Immature natural killer cell (primary cell): ENCODE results near the gene ZNF670. TPM values are rescaled to one million over a fixed set of nuclear protein-coding genes. Genes with fewer than 3 reads are reported as not detected.

Experiments
- DNase-seq, 3 donors: peaks; one replicate each; pipeline ENCODE4 v3.0.0; 2022; ENCODE audit warnings: mixed read lengths in 1 of 3
- H3K27ac Mint-ChIP-seq, 6 donors: one replicate each; pipeline ENCODE4 v1.8.0; 2020; ENCODE audit warnings: mixed read lengths in 6 of 6, mild to moderate bottlenecking in 5 of 6, inconsistent platforms in 4 of 6, moderate library complexity in 3 of 6
- H3K27me3 Mint-ChIP-seq, 3 donors: one replicate each; pipeline ENCODE4 v1.8.0; 2020 to 2021; ENCODE audit warnings: low read depth in 3 of 3, mild to moderate bottlenecking in 3 of 3, mixed read lengths in 3 of 3, moderate library complexity in 3 of 3, inconsistent platforms in 1 of 3
- H3K36me3 Mint-ChIP-seq, 3 donors: one replicate each; pipeline ENCODE4 v1.8.0; 2020; ENCODE audit warnings: mixed read lengths in 3 of 3, inconsistent platforms in 2 of 3, mild to moderate bottlenecking in 2 of 3
- H3K4me1 Mint-ChIP-seq, 2 donors: one replicate each; pipeline ENCODE4 v1.8.0; 2020; ENCODE audit warnings: inconsistent platforms in 2 of 2, mild to moderate bottlenecking in 2 of 2, mixed read lengths in 2 of 2, moderate library complexity in 1 of 2
- H3K4me3 Mint-ChIP-seq, 5 donors: one replicate each; pipeline ENCODE4 v1.8.0; 2020; ENCODE audit warnings: mild to moderate bottlenecking in 5 of 5, mixed read lengths in 5 of 5, inconsistent platforms in 3 of 5, moderate library complexity in 3 of 5
- H3K9me3 Mint-ChIP-seq, 6 donors: one replicate each; pipeline ENCODE4 v1.8.0; 2020; ENCODE audit warnings: mild to moderate bottlenecking in 6 of 6, mixed read lengths in 6 of 6, inconsistent platforms in 4 of 6, moderate library complexity in 3 of 6
- polyA plus RNA-seq, 3 donors: library from polyadenylated mRNA; unstranded; fragments of 300-500 nt; fragmentation: Illumina TruSeq; gene quantifications; one replicate each; pipeline ENCODE4 v1.2.3, GENCODE V29; 2021

ZNF670 gene
- polyA plus RNA-seq, 3 donors from 2014 or later: 0.88 to 1.1 TPM; not detected in 1

DNA sequence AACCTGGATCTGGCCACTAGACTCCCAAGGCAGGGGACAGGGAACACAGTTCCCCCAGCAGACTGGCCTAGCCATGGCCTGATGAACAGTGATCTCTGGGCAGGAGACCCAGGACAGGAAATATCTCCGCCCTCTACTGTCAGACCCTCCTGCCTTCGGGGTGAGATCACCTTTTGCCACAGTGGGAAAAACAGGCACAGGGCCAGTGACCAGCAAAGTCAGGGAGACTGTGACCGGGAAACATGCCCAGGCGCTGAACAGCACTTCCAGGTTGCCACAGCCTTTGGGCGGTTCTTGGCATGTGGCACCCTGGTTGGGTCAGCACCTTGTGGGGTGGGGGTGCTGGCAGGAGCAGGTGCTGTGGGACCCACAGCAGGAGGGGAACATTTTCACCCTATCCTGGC, 34.5 kb upstream of the ZNF670 start:
- Mint-ChIP-seq H3K27ac (no peak overlapping the region), H3K9me3 (no peaks in the 10 kb centered on the region), H3K4me1 (peaks cover 12 to 13% of the 10 kb centered on the region in 2 donors), H3K36me3 (peaks cover 0 to 4% (median 0%) of the 10 kb centered on the region in 3 donors), H3K27me3 (peaks cover 12 to 19% (median 15%) of the 10 kb centered on the region in 3 donors), H3K4me3 (peak overlapping the region; percentile 17 to 53 (median 33))
- DNase-seq: no peak

DNA sequence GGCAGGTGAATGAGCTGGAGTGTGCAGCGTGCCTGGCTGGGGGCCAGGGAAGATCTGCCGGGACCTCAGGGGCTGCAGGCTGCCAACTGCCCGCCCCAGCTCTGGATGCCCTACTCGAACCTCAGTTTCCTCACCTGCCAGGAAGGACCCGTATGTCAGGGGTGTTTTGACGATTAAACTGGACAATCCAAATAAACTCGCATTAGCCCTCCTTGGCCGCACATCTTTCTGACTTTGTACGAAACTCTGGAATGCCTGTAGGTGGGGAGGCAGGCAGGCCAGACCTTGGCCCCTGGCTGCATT, 33.8 kb upstream of the ZNF670 start:
- Mint-ChIP-seq H3K36me3 (peaks cover 0 to 4% (median 0%) of the 10 kb centered on the region in 3 donors), H3K4me1 (peaks cover 12 to 13% of the 10 kb centered on the region in 2 donors), H3K27ac (no peak overlapping the region), H3K4me3 (peak overlapping the region; percentile 50 to 70 (median 63)), H3K9me3 (no peaks in the 10 kb centered on the region), H3K27me3 (peaks cover 13 to 22% (median 15%) of the 10 kb centered on the region in 3 donors)
- no peak for DNase-seq

DNA sequence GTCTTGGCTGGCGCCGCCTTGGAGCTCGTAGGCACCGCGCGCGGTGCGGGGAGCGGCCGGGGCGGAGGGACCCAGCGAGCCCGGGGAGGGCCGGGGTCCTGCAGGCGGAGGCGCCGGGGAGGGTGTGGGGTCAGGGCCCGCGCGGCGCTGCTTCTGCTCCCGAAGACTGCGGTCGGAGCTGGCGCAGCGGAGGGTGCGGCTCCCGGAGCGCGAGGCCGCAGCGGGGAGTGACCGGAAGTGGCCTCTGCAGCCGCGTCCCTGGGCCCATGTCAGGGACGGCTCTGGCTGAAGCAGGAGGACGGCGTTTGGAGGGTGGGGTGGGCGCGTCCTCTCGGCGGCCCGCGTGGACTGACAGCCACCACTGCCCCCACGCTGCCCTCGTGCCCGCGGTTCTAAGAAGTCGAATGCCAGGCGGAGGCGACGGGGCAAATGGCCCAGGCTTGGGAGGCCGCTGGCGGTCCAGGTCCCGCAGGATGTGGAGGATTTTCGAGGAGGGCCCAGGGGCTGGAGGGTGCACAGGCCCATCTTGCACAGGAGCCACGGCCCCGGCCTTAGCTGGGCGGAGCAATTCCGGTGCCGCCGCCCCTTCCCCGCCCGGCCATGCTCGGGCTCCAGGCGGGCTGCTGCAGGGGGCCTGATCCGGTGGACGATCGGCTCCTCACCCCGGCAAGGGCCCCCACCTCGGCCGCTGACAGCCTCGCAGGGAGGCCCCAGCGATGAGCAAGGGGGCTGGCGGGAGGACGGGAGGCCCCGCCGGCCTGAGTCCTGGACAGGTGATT, 33.3 kb upstream of the ZNF670 start:
- Mint-ChIP-seq H3K4me1 (peaks cover 12 to 13% of the 10 kb centered on the region in 2 donors), H3K36me3 (peaks cover 0 to 4% (median 0%) of the 10 kb centered on the region in 3 donors), H3K9me3 (no peaks in the 10 kb centered on the region), H3K27me3 (peaks cover 15 to 24% (median 17%) of the 10 kb centered on the region in 3 donors), H3K4me3 (peak overlapping the region in 4 of 5 donors; percentile 29 to 69 (median 46)), H3K27ac (no peak overlapping the region)
- peak; percentile 9 to 16 (median 13) for DNase-seq

DNA sequence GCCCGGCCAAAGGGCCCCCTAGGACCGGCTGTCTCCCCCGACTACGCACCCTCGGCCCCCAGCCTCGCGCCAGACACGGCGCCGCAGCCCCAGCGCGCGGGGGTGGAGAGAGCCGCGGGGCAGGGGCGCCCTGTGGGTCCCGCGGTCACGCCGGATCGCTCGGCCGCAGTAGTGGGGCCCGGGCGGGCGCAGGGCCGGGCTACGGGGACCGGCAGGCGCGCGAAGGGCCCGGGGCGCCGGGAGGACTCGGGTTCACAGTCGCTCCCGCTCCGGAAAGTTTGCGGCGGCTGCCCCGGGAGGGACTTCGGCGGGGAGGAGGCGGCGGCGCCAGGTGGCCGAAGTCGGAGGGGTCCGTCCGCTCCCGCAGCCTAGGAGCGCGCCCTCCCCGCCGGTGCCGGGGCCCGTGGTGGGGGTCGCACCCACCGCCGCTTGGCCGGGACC, 32.7 kb upstream of the ZNF670 start:
- H3K9me3 Mint-ChIP-seq: peaks cover 0 to 1% (median 0%) of the 10 kb centered on the region in 6 donors
- peak overlapping the region in 4 of 5 donors; percentile 65 to 77 (median 70) for H3K4me3 Mint-ChIP-seq
- peaks cover 0 to 4% (median under 1%) of the 10 kb centered on the region in 3 donors for H3K36me3 Mint-ChIP-seq
- peaks cover 15 to 26% (median 17%) of the 10 kb centered on the region in 3 donors for H3K27me3 Mint-ChIP-seq
- H3K27ac Mint-ChIP-seq: no peak overlapping the region
- peak in 1 of 3 donors; percentile 14 for DNase-seq
- peaks cover 12 to 13% of the 10 kb centered on the region in 2 donors for H3K4me1 Mint-ChIP-seq

DNA sequence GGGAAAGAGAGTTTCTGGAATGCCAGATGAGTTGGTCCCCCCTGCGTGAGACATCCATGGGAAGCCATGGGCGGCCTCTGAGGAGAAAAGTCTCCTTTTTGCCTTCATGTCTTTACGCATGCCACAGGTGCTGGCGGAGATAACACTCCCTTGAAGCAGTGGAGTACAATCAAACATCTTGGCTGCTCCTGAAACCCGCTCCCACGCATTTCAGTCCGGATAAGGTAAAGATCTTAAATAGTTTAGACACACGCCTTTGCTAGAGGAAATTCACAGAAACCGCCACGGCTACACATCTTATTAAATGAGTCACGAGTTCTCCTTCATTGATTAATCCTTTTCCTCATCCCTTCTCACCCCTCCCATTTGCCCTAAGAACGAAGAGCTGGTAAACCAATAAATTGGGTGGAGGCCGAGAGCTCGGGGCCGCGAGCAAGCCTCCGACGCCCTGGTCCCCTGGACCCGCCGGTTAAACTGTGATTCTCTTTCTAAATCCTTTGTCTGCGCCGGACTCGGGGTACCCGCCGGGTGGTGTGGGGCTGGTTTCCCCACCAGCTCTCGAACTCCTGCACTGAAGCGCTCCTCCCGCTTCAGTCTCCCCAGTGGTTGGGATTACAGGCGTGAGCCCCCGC, 32.1 kb upstream of the ZNF670 start:
- Mint-ChIP-seq H3K36me3 (peaks cover 0 to 4% (median 3%) of the 10 kb centered on the region in 3 donors), H3K9me3 (peaks cover 0 to 3% (median 0%) of the 10 kb centered on the region in 6 donors), H3K27me3 (peaks cover 15 to 29% (median 17%) of the 10 kb centered on the region in 3 donors), H3K4me1 (peaks cover 12 to 13% of the 10 kb centered on the region in 2 donors), H3K4me3 (peak overlapping the region; percentile 59 to 77 (median 70)), H3K27ac (no peak overlapping the region)
- DNase-seq: peak in 1 of 3 donors; percentile 10

DNA sequence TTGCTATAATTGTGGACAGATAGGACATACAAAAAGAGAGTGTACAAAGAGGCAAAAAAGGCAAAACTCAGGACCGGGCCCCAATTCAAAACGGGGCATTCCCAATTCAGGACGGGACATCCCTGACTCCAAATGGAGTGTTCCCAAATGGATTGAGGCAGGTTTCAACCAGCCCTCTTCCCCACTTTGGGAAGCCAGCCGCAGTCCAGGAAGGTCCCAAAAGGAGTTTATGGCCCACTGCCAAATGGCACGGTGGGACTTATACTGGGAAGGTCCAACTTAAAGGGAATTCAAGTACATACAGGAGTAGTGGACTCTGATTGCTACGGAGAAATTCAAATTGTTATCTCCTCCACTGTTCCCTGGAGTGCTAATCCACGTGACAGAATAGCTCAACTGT, 29.1 kb upstream of the ZNF670 start:
- H3K9me3 Mint-ChIP-seq: peaks cover 0 to 8% (median 3%) of the 10 kb centered on the region in 6 donors
- H3K4me3 Mint-ChIP-seq: no peak overlapping the region
- peak overlapping the region in 1 of 6 donors; percentile 71 for H3K27ac Mint-ChIP-seq
- peaks cover 10 to 38% (median 14%) of the 10 kb centered on the region in 3 donors for H3K27me3 Mint-ChIP-seq
- peaks cover 3 to 9% (median 7%) of the 10 kb centered on the region in 3 donors for H3K36me3 Mint-ChIP-seq
- no peak for DNase-seq
- peaks cover 26 to 34% of the 10 kb centered on the region in 2 donors for H3K4me1 Mint-ChIP-seq

DNA sequence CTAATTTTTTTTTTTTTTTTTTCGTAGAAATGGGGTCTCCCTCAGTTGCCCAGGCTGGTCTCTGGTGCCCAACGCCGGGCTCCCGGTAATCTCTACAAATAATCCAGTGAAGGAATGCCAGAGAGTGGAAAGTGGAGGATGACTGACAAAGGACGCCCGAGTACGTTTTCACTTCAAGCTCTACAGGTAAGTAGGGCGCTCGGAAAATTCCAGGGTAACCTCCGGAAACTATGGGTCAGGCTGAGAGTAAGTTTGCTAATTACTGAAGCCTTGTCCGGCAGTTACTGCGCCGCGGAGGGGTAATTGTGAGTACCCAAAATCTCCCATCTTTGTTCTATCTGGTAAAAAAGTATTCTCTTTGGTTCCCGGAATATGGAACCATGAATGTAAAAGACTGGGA, 27.4 kb upstream of the ZNF670 start:
- H3K9me3 Mint-ChIP-seq: peaks cover 7 to 22% (median 19%) of the 10 kb centered on the region in 6 donors
- H3K4me3 Mint-ChIP-seq: peak overlapping the region in 3 of 5 donors; percentile 19 to 35 (median 21)
- no peak overlapping the region for H3K27ac Mint-ChIP-seq
- H3K27me3 Mint-ChIP-seq: peaks cover 10 to 35% (median 14%) of the 10 kb centered on the region in 3 donors
- H3K4me1 Mint-ChIP-seq: peaks cover 27 to 42% of the 10 kb centered on the region in 2 donors
- peaks cover 19 to 24% (median 23%) of the 10 kb centered on the region in 3 donors for H3K36me3 Mint-ChIP-seq
- DNase-seq: no peak

DNA sequence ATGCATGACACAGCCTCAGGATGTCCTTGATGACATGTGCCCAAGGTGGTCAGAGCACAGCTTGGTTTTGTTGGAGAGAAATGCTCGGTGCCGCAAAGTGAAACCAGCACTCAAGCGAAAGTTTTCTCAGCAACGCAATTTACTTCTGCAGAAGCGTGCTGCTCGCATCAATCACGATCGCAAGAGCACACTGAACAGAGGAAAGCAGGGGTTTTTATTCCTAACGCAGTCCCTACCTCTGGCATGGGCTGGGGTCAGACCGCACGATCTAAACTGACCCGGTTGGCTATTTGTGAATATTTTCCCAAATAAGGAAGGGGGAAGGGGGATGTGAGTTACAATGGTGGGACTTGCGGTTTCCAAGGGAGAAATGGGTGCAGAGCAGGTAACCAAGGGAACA, 26.4 kb upstream of the ZNF670 start:
- peaks cover 7 to 31% (median 10%) of the 10 kb centered on the region in 3 donors for H3K27me3 Mint-ChIP-seq
- peaks cover 21 to 35% of the 10 kb centered on the region in 2 donors for H3K4me1 Mint-ChIP-seq
- H3K36me3 Mint-ChIP-seq: peaks cover 28 to 33% (median 31%) of the 10 kb centered on the region in 3 donors
- H3K4me3 Mint-ChIP-seq: peak overlapping the region; percentile 76 to 94 (median 90)
- peak overlapping the region in 2 of 6 donors; percentile 30 to 35 for H3K27ac Mint-ChIP-seq
- no peak for DNase-seq
- H3K9me3 Mint-ChIP-seq: peaks cover 17 to 32% (median 27%) of the 10 kb centered on the region in 6 donors

DNA sequence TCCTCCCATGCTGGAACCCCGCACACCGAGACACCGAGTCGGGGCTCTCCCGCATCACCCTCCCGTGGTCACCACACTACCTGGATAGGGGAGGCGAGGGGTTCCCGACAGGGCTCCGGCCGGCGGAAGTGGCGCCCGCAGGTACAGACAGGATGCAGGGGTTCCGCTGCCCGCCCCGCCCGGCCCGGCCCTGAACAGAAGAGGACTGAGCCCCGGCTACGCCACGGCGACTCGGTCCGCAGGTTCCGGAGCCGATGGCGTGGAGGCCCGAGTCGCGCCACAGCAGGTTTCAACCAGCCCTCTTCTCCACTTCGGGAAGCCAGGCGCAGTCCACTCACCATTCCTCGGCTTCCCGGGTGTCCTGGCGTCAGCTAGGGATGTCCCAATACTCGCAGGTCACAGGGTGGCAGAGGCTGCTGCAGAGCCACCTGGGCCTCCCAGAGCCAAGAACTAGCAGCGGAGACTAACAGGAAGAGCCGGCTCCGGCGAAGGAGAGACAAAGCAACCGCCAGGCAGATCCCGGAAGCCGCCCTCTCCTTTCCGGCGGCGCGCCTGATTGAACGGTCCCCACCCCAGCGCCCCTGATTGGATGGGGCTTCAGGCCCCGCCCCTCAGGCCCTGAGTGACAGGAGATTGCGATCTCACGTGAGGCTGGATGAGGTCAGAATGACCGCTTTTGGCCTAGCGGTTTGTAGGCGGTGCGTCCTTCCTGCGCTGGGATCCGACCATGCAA, 25.4 kb upstream of the ZNF670 start, which contains the start of gene ZNF669:
ZNF669 (minus strand) TSS at position 498 of the 733 bp plus-strand sequence; CDS start at position 341, 157 bp downstream.
- peaks cover 28 to 31% (median 31%) of the 10 kb centered on the region in 3 donors for H3K36me3 Mint-ChIP-seq
- peak within 1 kb of the TSS; percentile 80 to 88 (median 86) for H3K27ac Mint-ChIP-seq
- H3K4me1 Mint-ChIP-seq: peaks cover 20 to 30% of the 10 kb centered on the region in 2 donors
- peaks cover 2 to 25% (median 10%) of the 10 kb centered on the region in 3 donors for H3K27me3 Mint-ChIP-seq
- peak within 1 kb of the TSS; percentile 85 to 94 (median 91) for H3K4me3 Mint-ChIP-seq
- peaks cover 24 to 39% (median 33%) of the 10 kb centered on the region in 6 donors for H3K9me3 Mint-ChIP-seq
- peak; percentile 91 to 92 (median 91) for DNase-seq

DNA sequence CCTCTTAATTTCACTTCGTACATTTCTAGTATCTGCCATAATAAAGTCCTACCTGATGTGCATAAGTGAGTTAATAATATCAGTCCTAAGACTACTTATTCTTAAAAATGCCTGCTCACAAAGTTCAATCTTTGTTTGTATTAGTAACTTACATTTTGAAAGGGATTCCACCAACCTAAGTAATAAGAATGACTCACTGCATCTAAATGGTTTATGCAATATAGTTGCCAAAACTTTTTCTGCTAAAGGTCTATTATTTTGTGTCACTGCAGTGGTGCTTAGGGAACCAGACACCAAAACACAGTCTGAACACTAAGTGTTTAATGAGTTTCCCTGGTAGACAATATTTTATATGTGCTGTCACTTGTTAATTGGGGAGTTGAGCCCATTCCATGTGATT, 23.8 kb upstream of the ZNF670 start:
- Mint-ChIP-seq H3K36me3 (peaks cover 36 to 44% (median 43%) of the 10 kb centered on the region in 3 donors), H3K27ac (no peak overlapping the region), H3K4me3 (peak overlapping the region in 4 of 5 donors; percentile 85 to 91 (median 90)), H3K27me3 (peaks cover 2 to 22% (median 8%) of the 10 kb centered on the region in 3 donors), H3K9me3 (peaks cover 25 to 53% (median 47%) of the 10 kb centered on the region in 6 donors), H3K4me1 (peaks cover 20 to 30% of the 10 kb centered on the region in 2 donors)
- DNase-seq: no peak

DNA sequence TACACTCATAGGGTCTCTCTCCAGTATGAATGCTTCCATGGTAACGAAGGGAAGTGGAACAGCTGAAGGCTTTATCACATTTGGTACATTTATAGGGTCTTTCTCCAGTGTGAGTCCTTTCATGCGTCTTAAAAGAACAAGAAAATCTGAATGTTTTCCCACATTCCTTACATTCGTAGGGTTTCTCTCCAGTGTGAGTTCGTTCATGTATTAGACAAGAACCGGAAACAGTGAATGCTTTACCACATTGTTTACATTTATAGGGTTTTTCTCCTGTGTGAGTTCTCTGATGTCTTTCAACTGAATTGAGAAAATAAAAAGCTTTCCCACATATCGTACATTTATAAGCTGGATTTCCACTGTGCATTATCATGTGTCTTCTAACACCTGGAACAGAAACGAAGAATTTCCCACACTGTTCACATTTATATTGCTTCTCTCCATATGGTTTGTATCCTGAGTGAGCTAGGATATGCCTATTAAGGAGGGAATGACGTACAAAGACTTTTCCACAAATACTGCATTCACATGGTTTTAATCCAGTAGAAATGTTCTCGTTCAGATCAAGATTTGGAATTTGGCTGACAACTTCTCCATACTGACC, 22.2 kb upstream of the ZNF670 start:
- DNase-seq: no peak
- Mint-ChIP-seq H3K4me3 (no peak overlapping the region), H3K27ac (no peak overlapping the region), H3K36me3 (peaks cover 45 to 55% (median 54%) of the 10 kb centered on the region in 3 donors), H3K4me1 (peaks cover 20 to 30% of the 10 kb centered on the region in 2 donors), H3K27me3 (peaks cover 5 to 16% (median 6%) of the 10 kb centered on the region in 3 donors), H3K9me3 (peaks cover 25 to 69% (median 61%) of the 10 kb centered on the region in 6 donors)

DNA sequence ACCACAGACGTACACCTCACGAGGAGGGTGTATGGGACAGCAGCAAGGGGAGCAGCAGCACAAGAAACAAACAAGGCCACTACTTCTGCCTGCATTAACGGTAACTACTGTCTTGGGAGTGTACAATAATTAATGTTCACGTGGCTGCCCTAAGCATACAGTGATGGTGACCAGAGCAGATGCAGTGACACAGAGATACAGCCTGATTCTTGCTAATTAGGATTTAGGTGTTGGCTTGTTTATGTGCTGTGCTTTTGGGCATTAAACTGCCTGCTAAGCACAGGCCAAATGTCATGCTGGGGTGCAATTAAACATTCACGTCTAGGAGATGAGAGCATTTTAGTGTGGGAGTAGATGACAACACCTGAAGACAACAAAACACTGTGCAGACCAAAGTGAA, 18.3 kb upstream of the ZNF670 start:
- H3K36me3 Mint-ChIP-seq: peaks cover 35 to 46% (median 43%) of the 10 kb centered on the region in 3 donors
- H3K27ac Mint-ChIP-seq: no peak overlapping the region
- no peak overlapping the region for H3K4me3 Mint-ChIP-seq
- no peak for DNase-seq
- peaks cover 0 to 2% of the 10 kb centered on the region in 2 donors for H3K4me1 Mint-ChIP-seq
- H3K9me3 Mint-ChIP-seq: peaks cover 19 to 67% (median 61%) of the 10 kb centered on the region in 6 donors
- H3K27me3 Mint-ChIP-seq: peaks cover 0 to 5% (median 1%) of the 10 kb centered on the region in 3 donors
